Hepatocyte (in vitro differentiated cells): ENCODE results near the gene SUPV3L1.

Source experiments
- CTCF ChIP-seq: fragments of 200-600 bp; sonication (generic); IDR thresholded peaks from 2 replicates; pipeline ENCODE4 v1.5.1; 2016; ENCODE audit warnings: antibody characterized with exemption, mild to moderate bottlenecking; ENCODE audit not compliant: poor library complexity
- EZH2 ChIP-seq: fragments of 200-600 bp; sonication (generic); IDR thresholded peaks from 2 replicates; pipeline ENCODE4 v1.6.1; 2016; ENCODE audit warnings: antibody characterized with exemption, mild to moderate bottlenecking, borderline replicate concordance
- EZH2phosphoT487 ChIP-seq: fragments of 200-600 bp; sonication (generic); IDR thresholded peaks from one replicate; pipeline ENCODE4 v1.6.1; 2018; ENCODE audit warnings: antibody characterized with exemption, mild to moderate bottlenecking, low read depth, moderate library complexity; ENCODE audit not compliant: unreplicated experiment, severe bottlenecking

- TF ChIP-seq CTCF: no peak
- no peak for TF ChIP-seq EZH2phosphoT487
- TF ChIP-seq EZH2: no peak
These were observed 37.1 kb upstream of the SUPV3L1 start for GRCh38 chr10:69142983-69143382.
